Measurements from ENCODE around the gene MAP6D1. TPM values are rescaled to one million over a fixed set of nuclear protein-coding genes. Genes with fewer than 3 reads are reported as not detected.

The MAP6D1 gene
- total and polyA plus RNA-seq, 2 donors (not counting 1 experiment from before 2014, with no cell fraction given), result 0.46 to 4.2 TPM

GRCh38 chr3:183815563-183815940 is 9.8 kb downstream of the MAP6D1 start:
- Mint-ChIP-seq H3K27ac (no peak overlapping the region), H3K4me3 (no peak overlapping the region), H3K27me3 (no peaks in the 10 kb centered on the region), H3K9me3 (ENCODE audit: insufficient read depth) (no peaks in the 10 kb centered on the region), H3K4me1 (no peaks in the 10 kb centered on the region)
- no peak overlapping the region for H3K27ac ChIP-seq (ENCODE audit: low read length in 2 of 2)
- CTCF ChIA-PET, result no interaction called here
- TF ChIP-seq CTCF (IDR thresholded peaks at IDR 0.05), result no peak
- no peak for TF ChIP-seq EZH2 (IDR thresholded peaks at IDR 0.05; ENCODE audit: borderline replicate concordance, insufficient read depth, low read depth, low read length, poor library complexity, severe bottlenecking)
- no peaks in the 10 kb centered on the region for H4K20me1 ChIP-seq (ENCODE audit: control insufficient read depth, insufficient read depth, low read length, poor library complexity, severe bottlenecking)
- H2AFZ ChIP-seq (ENCODE audit: insufficient read depth, low read depth, low read length, poor library complexity, severe bottlenecking), result no peak overlapping the region
- no peak overlapping the region for H3K4me2 ChIP-seq (replicated peaks; ENCODE audit: low read depth, low read length, poor library complexity, severe bottlenecking)
- no peaks in the 10 kb centered on the region for H3K27me3 ChIP-seq (replicated peaks in 1 of 4; ENCODE audit: control extremely low read depth in 1 of 4, control insufficient read depth in 3 of 4, insufficient read depth in 4 of 4, low read length in 3 of 4)
- no peaks in the 10 kb centered on the region for H3K79me2 ChIP-seq (ENCODE audit: control insufficient read depth, insufficient read depth, low read length)
- POLR2A ChIA-PET, result no interaction called here
- peaks cover 0 to 12% of the 10 kb centered on the region in 2 experiments for H3K36me3 ChIP-seq (replicated peaks in 1 of 2; ENCODE audit: control extremely low read depth in 1 of 2, control insufficient read depth in 1 of 2, extremely low read depth in 1 of 2, insufficient read depth in 2 of 2, low read length in 1 of 2)
- H3K4me1 ChIP-seq (ENCODE audit: control insufficient read depth in 2 of 2, insufficient read depth in 2 of 2, low read length in 2 of 2), result no peaks in the 10 kb centered on the region
- intact Hi-C loops (cut with micrococcal nuclease), result no loop called here
- H3K9me3 ChIP-seq (ENCODE audit: control extremely low read depth in 1 of 3, control insufficient read depth in 2 of 3, insufficient read depth in 1 of 3, low read length in 2 of 3), result no peaks in the 10 kb centered on the region
- ATAC-seq (ENCODE audit: low read depth) (no peak), DNase-seq (no peak)
- H3K9ac ChIP-seq (ENCODE audit: low read length), result no peak overlapping the region
- no CpG with 5 or more reads among the region's 9 CpGs for WGBS (ENCODE audit: insufficient coverage)
- no peak overlapping the region for H3K4me3 ChIP-seq (ENCODE audit: control extremely low read depth in 1 of 5, extremely low read depth in 1 of 5, insufficient read depth in 1 of 5, low read depth in 2 of 5, low read length in 4 of 5)

- Histone ChIP-seq H3K36me3 (replicated peaks in 1 of 2; ENCODE audit: control extremely low read depth in 1 of 2, control insufficient read depth in 1 of 2, extremely low read depth in 1 of 2, insufficient read depth in 2 of 2, low read length in 1 of 2) (peaks cover 0 to 23% of the 10 kb centered on the region in 2 experiments), H3K4me1 (ENCODE audit: control insufficient read depth in 2 of 2, insufficient read depth in 2 of 2, low read length in 2 of 2) (no peaks in the 10 kb centered on the region), H2AFZ (ENCODE audit: insufficient read depth, low read depth, low read length, poor library complexity, severe bottlenecking) (no peak overlapping the region), H3K4me2 (replicated peaks; ENCODE audit: low read depth, low read length, poor library complexity, severe bottlenecking) (no peak overlapping the region), H3K27me3 (replicated peaks in 1 of 4; ENCODE audit: control extremely low read depth in 1 of 4, control insufficient read depth in 3 of 4, insufficient read depth in 4 of 4, low read length in 3 of 4) (no peaks in the 10 kb centered on the region), H3K4me3 (ENCODE audit: control extremely low read depth in 1 of 5, extremely low read depth in 1 of 5, insufficient read depth in 1 of 5, low read depth in 2 of 5, low read length in 4 of 5) (no peak overlapping the region), H3K79me2 (ENCODE audit: control insufficient read depth, insufficient read depth, low read length) (no peaks in the 10 kb centered on the region), H3K9ac (ENCODE audit: low read length) (no peak overlapping the region), H3K27ac (ENCODE audit: low read length in 2 of 2) (no peak overlapping the region), H4K20me1 (ENCODE audit: control insufficient read depth, insufficient read depth, low read length, poor library complexity, severe bottlenecking) (no peaks in the 10 kb centered on the region), H3K9me3 (ENCODE audit: control extremely low read depth in 1 of 3, control insufficient read depth in 2 of 3, insufficient read depth in 1 of 3, low read length in 2 of 3) (no peaks in the 10 kb centered on the region)
- TF ChIP-seq EZH2 (IDR thresholded peaks at IDR 0.05; ENCODE audit: borderline replicate concordance, insufficient read depth, low read depth, low read length, poor library complexity, severe bottlenecking), result no peak
- no CpG with 5 or more reads among the region's 1 CpG for WGBS (ENCODE audit: insufficient coverage)
- H3K27ac Mint-ChIP-seq, result no peak overlapping the region
- ChIA-PET CTCF (no interaction called here), POLR2A (no interaction called here)
- no peak for ATAC-seq (ENCODE audit: low read depth)
- H3K27me3 Mint-ChIP-seq, result no peaks in the 10 kb centered on the region
- no peaks in the 10 kb centered on the region for H3K4me1 Mint-ChIP-seq
- H3K4me3 Mint-ChIP-seq, result no peak overlapping the region
- no peaks in the 10 kb centered on the region for H3K9me3 Mint-ChIP-seq (ENCODE audit: insufficient read depth)
- no peak for DNase-seq
- intact Hi-C loops (cut with micrococcal nuclease), result no loop called here
Observed at GRCh38 chr3:183814240-183814639, 11.1 kb downstream of the MAP6D1 start.
